ENCODE results near the gene BATF.
"Not testable (repeated sequence)": the region's sequence is repeated elsewhere in the genome, so short reads cannot be mapped to it uniquely, and the experiment has no call there.

Gene BATF, protein sequence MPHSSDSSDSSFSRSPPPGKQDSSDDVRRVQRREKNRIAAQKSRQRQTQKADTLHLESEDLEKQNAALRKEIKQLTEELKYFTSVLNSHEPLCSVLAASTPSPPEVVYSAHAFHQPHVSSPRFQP

DNA sequence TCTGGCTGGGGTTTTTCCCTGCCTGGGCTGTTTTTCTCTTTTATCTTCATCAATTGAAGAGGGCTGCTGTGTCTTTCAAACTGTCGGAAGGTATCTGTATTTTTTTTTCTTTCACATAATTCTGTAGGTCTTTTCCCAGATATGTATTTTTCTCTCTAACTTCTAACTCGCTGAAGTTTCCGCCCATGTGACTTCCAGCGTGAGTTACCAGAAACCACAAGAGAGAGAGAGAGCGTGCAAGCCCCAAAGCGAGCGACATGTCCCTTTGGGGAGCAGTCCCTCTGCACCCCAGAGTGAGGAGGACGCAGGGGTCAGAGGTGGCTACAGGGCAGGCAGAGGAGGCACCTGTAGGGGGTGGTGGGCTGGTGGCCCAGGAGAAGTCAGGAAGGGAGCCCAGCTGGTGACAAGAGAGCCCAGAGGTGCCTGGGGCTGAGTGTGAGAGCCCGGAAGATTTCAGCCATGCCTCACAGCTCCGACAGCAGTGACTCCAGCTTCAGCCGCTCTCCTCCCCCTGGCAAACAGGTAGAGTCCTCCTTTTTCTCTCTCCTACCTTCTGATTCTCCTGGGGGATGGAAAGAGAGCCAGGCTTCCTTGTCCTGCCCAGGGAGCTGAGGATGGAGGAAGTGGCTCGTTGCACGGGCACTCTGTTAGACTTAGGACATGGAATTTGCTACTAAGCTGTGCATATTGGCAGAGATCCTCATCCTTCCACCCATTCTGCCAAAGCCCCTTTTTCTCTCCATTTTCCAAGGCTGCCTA, at the start of gene BATF:
BATF (plus strand) TSS at position 246 of the 759 bp plus-strand sequence; CDS start at position 460, 214 bp downstream.
- DNase-seq (ENCODE audit: low read depth in 2 of 2): no peak

DNA sequence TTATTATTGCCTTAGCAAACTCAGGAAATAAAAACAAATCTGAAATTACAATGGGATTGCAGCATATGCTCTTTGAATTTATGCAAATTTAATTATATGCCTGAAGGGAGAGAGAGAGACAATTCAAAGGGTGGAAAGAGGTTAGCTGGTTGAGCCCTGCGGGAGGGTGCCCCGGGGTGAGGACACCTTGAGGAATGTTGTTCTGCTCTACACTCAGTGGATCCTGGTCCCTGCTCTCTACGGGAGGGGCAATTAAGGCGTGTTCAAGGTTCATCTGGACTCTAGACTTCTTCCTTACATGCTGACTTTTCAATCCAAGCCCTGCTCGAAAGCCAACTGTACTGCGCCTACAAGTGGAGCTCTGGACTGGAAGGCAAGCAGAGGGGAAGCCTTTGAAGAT, 48.1 kb upstream of the BATF start:
- not testable (repeated sequence) for DNase-seq (ENCODE audit: low read depth in 2 of 2)

DNA sequence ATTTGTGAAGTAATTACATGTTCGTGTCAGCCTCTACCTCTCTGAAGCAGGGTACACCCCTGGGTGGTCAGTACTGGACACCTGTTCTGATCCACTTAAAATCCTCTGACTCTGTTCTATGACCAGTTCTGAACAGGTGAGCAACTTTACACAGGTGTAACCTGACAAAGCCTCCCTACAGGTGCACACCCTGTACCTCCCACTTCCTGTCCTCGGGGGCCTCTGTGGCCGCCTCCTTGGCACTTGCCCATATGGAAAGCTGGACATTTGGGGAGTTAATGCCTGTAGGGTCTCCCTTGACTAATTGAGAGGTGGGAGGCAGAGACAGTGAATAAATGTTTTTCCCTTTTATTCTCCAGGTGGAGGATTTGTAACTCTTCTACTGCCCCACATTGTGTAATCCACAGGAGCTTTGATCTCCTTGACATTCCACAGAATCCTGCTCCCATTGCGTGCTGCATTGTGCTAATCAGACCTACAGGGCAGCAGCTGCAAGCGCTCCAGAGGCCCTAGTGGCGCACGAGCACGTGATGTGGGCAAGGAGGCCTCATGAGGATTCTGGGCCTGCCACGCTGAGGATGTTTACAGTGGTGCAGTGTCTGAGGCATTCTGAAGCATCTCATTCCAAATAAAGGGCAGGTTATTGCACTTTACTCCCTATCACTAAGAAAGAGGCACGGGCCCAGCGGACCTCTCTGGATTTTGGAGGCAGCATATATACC, 45.8 kb upstream of the BATF start:
- no peak for DNase-seq (ENCODE audit: low read depth in 2 of 2)

DNA sequence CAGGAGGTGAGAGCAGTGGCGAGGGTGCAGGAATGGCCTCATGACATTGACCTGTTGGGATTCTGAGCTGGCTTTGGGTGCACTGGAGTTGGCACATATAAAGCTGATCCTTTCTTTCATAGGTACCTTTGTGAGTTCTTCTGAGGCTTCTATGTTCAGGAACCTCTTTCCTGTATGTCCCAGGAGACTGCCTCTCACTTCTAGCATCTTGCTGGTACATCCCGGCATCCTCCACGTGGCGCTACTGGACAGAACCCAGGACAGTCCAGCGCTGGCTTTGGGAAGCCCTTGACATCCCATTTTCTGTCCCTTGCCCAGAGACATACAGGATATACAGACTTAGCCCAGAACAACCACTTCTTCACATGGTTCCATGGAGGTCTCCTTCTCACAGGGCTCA, 44.4 kb upstream of the BATF start:
- DNase-seq (ENCODE audit: low read depth in 2 of 2): no peak

DNA sequence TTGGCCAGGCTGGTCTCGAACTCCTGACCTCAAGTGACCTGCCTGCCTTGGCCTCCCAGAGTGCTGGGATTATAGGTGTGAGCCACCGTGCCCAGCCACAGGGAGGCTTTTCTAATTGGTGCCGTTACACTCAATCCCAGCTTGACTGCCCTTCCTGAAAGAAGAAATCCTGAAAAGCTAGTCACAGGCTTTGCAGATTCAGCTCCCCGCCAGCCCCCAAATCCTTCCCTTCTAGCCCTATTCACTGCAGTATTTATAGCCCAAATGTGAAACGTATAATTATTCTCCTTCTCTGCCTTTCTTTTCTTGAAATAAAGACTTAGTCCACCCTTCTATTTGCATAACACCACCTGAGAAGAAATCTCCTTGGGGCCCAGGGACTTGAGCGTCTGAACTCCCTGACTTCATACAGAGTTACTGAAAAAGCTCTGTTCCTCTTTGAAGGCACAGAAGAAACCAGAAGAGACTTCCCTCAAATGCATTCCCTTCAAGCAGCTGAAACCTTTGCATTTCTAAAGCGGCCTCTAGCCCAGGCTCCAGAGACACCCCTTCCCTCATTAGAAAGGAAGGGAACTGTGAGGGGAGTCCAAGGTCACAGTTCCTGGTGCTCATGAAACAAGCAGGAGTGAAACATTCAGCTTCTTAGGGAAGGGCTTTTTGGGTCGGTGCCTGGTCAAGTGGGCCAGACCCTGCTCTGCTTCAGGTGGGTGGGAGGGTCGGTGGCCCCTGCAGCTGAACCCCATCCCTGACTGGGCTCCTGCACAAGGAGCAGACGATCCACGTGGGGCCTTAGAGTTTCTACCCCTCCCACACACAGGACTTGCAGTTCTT, 42.3 kb upstream of the BATF start:
- DNase-seq (ENCODE audit: low read depth in 2 of 2): no peak

DNA sequence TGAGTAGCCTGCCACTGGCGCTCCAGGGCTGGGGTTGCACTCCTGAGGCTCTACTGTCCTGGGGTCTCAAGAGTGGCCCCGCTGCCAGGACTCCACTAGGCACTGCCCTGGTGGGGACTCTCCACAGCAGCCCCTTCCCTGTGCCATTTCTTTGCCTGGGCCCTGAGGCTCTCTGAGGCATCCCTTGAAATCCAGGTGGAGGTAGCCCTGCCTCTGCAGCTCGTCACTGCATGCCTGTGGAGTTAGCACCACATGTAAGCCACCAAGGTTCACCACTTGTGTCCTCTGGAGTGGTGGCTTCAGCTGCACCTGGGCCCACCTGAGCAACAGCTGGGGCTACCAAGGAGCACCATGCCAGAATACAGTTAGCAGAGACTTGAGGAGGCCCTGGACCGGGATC, 39.9 kb upstream of the BATF start:
- DNase-seq (ENCODE audit: low read depth in 2 of 2): no peak

DNA sequence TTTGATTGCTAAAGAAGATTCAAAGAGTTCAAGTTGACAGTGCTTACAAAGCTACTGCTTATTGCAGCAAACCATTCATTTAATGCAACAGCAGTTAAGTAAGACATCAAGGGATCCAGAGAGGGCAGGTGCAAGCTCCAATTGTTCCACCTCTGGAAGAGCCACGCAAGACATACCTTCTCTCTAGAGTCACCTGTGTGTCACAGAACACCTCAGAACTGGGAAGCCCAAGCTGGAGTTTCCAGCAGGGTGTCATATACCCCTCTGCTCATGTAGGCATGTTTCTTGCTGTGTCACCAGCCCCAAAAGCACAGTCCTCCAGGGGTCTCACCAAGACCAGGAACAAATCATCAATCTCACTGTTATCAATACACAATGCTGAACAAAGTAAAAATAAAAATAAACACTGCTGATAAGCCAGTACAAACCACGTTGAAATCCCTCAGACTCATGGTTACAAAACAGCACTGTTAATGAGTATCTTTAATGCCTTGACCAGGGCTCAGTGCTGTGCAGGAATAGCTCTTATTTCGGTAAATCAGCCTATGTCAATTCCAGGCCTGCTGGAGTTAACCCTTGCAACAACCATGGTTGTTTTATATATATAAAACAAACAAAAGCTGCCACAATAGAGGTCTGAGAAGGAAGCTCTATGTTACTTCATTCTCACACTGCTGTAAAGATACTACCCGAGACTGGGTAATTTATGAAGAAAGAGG, 37.4 kb upstream of the BATF start:
- DNase-seq (ENCODE audit: low read depth in 2 of 2): no peak

DNA sequence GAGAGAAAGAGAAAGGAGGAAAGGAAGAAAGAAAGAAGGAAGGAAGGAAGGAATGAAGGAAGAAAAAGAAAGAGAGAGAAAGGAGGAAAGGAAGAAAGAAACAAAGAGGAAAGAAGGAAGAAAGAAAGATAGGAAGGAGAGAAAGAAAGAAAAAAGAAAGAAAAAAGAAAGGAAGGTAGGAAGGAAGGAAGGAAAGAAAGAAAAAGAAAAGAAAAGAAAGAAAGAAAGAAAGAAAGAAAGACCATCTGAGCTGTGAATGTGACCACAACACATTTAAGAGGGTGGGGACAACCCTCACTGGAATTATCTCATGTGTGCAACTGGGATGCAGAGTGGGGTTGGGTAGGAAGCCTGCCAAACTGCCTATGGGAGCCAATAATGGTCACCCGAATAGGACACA, 36.0 kb upstream of the BATF start:
- no peak for DNase-seq (ENCODE audit: low read depth in 2 of 2)

DNA sequence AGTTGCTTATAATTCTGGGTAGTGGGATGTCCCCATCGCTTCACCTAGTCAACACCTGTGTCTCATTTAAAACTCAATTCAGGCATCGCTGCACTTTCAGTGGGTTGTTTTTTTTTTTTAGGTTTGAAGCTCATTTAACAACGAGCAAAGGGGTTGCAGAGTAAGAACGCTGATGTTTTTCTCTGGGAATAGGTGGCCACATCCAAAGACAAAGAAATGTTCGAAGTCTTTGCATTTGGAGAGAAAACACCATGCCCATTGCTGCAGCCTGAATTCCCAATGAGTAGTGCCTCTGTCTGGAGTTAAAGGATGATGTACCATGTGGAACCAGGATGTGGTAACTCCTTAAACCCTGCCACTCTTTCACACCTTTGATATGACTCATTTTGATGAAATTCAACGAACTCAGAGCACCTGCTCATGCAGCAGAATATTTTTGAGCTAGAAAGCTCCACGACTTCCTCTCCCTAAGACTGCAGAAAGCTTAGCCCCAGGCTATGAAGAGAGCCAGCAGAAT, 35.1 kb upstream of the BATF start:
- no peak for DNase-seq (ENCODE audit: low read depth in 2 of 2)

DNA sequence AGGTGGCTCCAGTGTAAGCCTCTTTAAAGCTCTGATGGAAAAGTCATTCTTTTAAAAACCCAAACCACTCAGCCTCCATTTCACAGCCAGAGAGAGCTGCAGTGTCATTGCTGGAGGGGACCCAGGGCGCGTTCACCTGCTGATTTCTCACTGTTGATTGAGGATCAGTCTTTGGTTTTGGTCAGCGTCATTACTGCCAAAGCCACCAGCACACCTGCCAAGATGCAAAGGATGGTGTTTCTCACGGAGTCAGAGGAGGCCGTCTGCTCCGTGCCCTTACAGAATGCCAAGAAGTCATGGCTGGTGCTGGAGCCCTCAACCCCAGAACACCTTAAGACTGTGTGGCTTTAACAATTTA, 32.8 kb upstream of the BATF start:
- DNase-seq (ENCODE audit: low read depth in 2 of 2): no peak

DNA sequence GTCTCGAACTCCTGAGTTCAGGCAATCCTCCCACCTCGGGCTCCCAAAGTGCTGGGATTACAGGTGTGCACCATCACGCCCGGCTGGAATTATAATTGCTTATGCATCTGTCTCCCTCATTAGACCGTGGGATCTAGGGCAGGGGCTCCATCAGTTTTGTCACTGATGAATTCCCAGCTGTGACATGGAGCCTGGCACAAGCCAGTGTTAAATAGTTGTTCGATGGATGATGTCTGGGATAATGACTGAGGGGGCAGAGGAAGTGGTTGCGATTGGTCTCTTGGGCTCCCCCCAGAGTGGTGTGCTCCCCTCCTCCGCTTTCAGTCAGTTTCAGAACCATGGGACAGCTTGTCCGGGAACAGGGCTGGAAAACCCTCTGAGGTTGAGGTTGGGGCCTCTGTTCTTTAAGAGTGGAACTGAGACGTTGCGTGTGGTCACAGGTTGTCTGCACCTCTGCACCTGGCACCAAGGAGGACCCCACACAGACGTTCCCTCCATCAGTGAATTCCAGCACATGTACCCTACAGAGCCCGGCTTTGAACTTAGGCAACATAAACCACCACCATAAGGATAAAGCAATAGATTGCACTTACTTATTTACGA, 30.8 kb upstream of the BATF start:
- DNase-seq (ENCODE audit: low read depth in 2 of 2): no peak

DNA sequence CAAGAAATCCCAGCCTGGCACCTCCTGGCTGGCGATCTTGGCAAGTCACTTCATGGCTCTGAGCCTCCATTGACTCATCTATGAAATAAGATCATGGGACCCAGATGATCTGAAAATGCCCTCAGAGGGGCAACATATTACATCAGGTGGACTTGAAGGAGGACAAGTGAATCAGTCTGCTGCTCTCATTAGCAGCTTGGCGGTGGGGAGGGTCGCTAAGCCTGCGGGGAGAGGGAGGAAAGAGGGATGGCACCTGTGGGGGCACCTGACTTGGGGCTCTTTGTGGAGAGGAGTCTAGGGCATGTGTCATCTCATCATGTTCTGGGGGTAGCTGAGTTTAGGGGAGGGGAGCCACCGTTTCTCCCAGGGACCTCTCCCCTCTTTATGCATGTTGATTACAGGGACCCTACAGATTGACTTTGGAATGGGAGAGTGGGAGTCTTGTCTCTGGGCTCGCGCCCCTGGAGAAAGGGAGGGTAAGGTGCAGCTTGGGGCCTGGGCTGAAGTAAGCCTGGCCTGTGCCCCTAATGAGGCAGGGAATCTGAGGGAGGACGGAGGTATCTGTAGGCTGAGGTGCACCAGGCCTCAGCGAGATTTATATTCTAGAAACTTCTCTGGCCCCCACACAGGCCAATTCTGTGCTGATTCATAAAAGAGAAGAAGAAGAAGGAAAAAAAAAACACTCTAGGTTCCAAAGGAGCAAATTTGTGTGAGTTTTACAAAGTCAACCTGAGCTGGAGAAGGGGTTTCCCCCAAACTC, 29.3 kb upstream of the BATF start:
- no peak for DNase-seq (ENCODE audit: low read depth in 2 of 2)

DNA sequence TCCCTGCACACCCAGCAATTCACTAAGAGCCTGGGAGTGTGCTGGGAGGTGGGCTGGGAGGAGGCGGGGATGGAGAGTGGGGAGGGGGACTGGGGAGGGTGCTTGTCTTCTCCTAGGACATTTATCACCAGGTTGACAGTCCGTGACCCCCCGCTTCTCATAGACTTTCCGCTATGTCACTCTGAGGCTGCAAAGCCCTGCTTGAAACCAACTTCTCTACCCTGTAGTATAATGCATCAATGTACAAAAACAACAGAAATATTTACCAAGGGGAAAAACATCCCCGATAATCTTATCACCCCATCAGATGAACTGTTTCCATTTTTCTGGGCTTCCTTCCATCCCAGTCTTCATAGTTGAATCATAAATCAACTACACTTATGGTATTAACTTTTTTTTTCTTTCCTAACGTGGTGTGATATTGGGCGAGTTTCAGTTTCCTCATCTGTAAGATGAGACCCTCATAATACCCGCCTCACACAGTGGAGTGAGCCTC, 28.6 kb upstream of the BATF start:
- DNase-seq (ENCODE audit: low read depth in 2 of 2): no peak

DNA sequence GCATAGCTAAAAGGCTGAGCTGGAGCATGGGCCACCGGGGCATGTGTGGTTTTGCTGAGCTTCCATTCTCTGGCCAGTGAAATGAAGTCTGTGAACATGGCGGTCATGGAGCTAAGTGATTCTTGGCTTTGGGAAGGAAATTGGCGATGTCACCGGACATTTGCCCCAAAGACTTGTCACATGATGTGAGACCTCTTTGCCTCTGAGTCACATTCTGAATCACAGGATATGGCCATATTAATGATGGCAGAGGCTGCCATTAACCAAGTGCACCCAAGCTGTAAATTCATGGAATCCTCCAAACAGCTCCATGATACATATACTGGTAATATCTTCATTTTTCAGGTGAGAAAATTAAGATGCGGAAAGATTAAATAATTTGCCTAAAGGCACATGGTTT, 27.4 kb upstream of the BATF start:
- no peak for DNase-seq (ENCODE audit: low read depth in 2 of 2)

DNA sequence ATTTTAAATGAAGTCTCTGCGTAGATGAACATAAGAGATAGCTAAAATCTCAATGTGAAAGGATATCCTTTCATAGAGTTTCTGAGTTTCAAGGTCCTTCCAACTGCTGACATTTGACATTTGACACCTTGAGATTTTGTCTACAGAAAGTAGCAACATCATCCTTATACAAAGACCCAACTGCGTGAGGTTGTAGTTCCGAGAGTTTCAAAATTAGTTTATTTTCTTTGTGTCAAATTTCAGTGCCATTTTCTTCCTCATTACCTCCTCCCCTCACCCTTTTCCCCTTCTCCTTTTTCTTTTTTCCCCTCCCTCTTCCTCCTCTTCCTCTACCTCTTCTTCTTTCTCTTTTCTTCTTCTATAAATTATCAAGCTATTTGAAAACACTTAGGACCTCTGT, 26.9 kb upstream of the BATF start:
- no peak for DNase-seq (ENCODE audit: low read depth in 2 of 2)

DNA sequence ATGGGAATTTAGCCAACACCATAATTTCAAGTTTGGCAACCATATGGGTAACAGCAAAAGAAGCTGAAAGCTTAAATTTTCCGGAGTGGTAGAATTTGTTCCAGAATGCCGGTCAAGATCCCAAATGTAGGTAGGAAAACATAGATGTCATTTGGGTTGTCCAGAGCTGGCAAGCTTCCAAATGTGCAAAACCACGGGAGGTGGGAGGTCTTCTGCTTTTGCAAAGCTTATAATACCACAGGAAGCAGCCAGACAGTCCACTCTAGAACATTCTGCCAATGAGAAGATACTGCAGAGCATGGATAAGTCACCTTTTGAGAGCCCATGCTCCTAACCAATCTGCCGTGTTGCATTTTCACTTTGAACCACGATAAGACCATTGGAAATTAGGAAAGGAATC, 26.4 kb upstream of the BATF start:
- no peak for DNase-seq (ENCODE audit: low read depth in 2 of 2)

DNA sequence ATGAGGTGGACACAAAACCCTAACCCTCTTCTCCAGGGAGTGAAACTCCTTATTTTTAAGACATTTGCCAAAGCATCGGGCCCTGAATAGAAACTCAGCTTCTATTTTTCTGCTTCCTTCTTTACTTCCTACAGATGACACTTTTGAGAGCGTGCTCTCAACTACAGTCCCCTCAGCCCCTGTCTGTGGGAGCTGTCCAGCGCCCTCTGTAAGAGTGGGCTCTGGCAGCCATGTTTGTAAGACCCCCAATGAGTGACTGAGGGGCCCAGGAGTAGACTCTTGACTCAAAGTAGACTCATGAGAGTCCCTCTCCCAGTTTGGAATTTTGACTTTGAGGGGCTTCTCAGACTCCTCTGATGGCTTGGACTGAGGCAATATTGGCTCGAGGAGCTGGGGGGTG, 25.5 kb upstream of the BATF start:
- DNase-seq (ENCODE audit: low read depth in 2 of 2): no peak

DNA sequence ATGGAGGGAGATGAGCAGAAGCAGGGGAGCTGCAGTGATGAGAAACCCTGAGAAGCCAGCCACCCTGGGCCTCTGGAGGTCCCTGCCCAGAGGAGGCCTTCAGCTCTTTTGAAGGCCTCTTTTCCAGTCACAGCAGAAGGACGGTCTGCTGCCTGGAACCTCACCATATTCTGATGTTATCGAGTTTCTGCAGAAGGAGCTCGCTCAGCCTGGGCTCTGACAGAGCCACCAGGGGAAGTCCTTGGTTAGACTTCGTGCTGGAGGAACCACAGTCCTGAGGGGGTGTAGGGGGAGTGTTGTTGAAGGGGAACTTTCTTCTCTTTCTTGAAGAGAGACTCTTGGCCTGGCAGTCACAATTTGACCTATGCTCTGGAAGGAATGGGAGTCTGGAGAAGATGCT, 25.1 kb upstream of the BATF start:
- no peak for DNase-seq (ENCODE audit: low read depth in 2 of 2)

DNA sequence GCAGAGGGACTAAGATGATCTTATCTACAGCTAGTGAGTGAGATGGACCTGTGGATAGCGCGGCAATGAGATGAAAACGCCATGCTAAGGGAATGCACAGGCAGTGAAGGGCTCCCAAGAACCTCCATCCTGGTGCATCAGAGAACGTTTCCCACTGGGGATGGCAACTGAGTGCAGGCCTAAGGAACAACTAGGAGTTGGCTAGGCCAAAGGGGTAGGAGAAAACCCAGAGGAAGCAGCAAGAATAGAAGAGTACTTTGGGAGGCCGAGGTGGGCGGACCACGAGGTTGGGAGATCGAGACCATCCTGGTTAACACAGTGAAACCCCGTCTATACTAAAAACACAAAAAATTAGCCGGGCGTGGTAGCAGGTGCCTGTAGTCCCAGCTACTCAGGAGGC, 24.6 kb upstream of the BATF start:
- DNase-seq (ENCODE audit: low read depth in 2 of 2): no peak

Measured in fibroblast of skin of left biceps (primary cell).